Ovary (tissue), 3 donors: Measurements from ENCODE around the gene CTSH.

Experiments
- EP300 ChIP-seq: sonication (generic); formaldehyde crosslinking; IDR thresholded peaks from one replicate; pipeline ENCODE4 v1.6.1; 2017; ENCODE audit warnings: antibody characterized with exemption
- POLR2A ChIP-seq: fragments of 450-650 bp; IDR thresholded peaks from one replicate; pipeline ENCODE4 v1.6.1; 2017; ENCODE audit warnings: antibody characterized with exemption, mild to moderate bottlenecking, moderate library complexity
- TF ChIP-seq, protein P1 (sequence below), 3 donors: fragments of 450-650 bp in 2 of 3; fragments of 200-600 bp in 1 of 3; IDR thresholded peaks; one replicate each; pipeline versions ENCODE4 v1.5.1 to v1.8.0; 2016 to 2022; ENCODE audit warnings: antibody characterized with exemption in 3 of 3, mild to moderate bottlenecking in 1 of 3
- donor health status: DM: no; HTN: no; CAD: no.

DNA sequence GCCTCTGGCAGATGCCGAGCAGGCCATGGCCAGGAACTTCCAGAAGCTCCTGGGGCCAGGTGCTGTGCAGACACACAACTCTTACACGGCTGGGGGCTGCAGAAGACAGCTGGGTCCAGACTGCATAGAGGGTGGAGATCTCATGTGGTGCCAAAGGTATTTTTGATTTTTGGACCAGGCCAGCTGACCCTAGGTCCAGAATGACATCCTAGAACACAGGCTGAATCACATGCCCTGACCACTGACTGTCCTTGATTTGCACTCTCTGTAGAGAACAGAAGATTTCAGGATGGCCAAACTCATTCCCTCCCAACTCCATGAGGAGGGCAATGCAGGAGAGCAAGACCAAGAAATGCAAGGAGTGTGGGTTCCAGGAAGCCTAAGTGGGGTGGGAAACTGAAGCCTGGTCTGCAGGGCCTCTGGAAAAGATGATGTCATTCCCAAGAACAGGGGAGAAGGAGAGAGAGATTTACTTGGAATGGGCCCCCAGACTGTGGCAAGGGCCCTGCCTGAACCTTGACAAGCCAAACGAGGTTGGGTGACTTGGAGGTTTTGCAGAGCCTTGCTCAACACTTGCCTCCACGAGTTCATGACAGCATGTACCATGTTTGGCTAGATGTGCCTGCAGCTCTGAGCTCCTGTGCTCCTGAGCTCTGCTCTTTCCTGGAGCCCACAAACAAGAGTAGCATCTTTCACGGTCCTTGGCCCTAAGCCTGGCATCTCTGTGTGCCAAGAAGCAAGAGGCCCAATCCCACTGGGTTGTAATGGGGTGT lies 38.5 kb upstream of the CTSH start:
- TF ChIP-seq POLR2A (no peak), EP300 (no peak)
- TF ChIP-seq, protein P1, sequence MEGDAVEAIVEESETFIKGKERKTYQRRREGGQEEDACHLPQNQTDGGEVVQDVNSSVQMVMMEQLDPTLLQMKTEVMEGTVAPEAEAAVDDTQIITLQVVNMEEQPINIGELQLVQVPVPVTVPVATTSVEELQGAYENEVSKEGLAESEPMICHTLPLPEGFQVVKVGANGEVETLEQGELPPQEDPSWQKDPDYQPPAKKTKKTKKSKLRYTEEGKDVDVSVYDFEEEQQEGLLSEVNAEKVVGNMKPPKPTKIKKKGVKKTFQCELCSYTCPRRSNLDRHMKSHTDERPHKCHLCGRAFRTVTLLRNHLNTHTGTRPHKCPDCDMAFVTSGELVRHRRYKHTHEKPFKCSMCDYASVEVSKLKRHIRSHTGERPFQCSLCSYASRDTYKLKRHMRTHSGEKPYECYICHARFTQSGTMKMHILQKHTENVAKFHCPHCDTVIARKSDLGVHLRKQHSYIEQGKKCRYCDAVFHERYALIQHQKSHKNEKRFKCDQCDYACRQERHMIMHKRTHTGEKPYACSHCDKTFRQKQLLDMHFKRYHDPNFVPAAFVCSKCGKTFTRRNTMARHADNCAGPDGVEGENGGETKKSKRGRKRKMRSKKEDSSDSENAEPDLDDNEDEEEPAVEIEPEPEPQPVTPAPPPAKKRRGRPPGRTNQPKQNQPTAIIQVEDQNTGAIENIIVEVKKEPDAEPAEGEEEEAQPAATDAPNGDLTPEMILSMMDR (IDR thresholded peaks at IDR 0.05): no peak
